PC-3 (cell line): ENCODE data around the gene CCDC182. TPM values are rescaled to one million over a fixed set of nuclear protein-coding genes. Genes with fewer than 3 reads are reported as not detected.

Source experiments
- ATAC-seq: fragments of 200-7000 bp; cut with Tn5 transposase; 2 replicates; pipeline ENCODE4 v1.9.1; 2020; ENCODE audit warnings: mild to moderate bottlenecking, moderate library complexity
- BruUV-seq: library from RNA; stranded (reverse); fragments of 400-500 nt; replicated peaks from 2 replicates; lab custom pipeline; 2021; lab: Mats Ljungman, UMichigan
- CTCF ChIA-PET: fragments of 300-600 bp; sonication (Branson Sonifier 250); formaldehyde crosslinking; loops from one replicate; lab custom pipeline; 2022; ENCODE audit warnings: antibody characterized with exemption; lab: Charles Lee
- POLR2A ChIA-PET: fragments of 300-600 bp; sonication (Branson Sonifier 250); formaldehyde crosslinking; loops from one replicate; lab custom pipeline; 2022; ENCODE audit warnings: antibody characterized with exemption; ENCODE audit not compliant: unreplicated experiment; lab: Charles Lee
- DNase-seq: peaks from one replicate; pipeline ENCODE4 v3.0.0-alpha.2; 2015
- H2AFZ ChIP-seq: fragments of 300-600 bp; sonication (generic); 2 replicates; pipeline ENCODE4 v1.6.0; 2016; ENCODE audit warnings: antibody characterized with exemption, low read length
- H3F3A ChIP-seq: fragments of 300-600 bp; sonication (generic); one replicate; pipeline ENCODE4 v1.6.0; 2017; ENCODE audit warnings: antibody characterized with exemption, low read length, control low read depth, mild to moderate bottlenecking; ENCODE audit not compliant: unreplicated experiment
- H3K27ac ChIP-seq: fragments of 300-600 bp; sonication (generic); 2 replicates; pipeline ENCODE4 v1.5.1; 2016; ENCODE audit warnings: mild to moderate bottlenecking, low read length
- H3K27me3 ChIP-seq: fragments of 300-600 bp; sonication (generic); 2 replicates; pipeline ENCODE4 v1.6.1; 2016; ENCODE audit warnings: low read length, mixed read lengths
- H3K36me3 ChIP-seq: fragments of 300-600 bp; sonication (generic); 2 replicates; pipeline ENCODE4 v1.6.1; 2016; ENCODE audit warnings: low read depth, mixed run types, low read length, mixed read lengths
- H3K4me1 ChIP-seq: fragments of 300-600 bp; sonication (generic); 2 replicates; pipeline ENCODE4 v1.5.1; 2016; ENCODE audit warnings: low read length; ENCODE audit not compliant: insufficient read depth
- H3K4me2 ChIP-seq: fragments of 300-600 bp; sonication (generic); 2 replicates; pipeline ENCODE4 v1.6.0; 2016; ENCODE audit warnings: low read length
- H3K4me3 ChIP-seq: fragments of 300-600 bp; sonication (generic); 2 replicates; pipeline ENCODE4 v1.5.1; 2016; ENCODE audit warnings: mild to moderate bottlenecking, low read length, mixed read lengths
- H3K79me2 ChIP-seq: fragments of 300-600 bp; sonication (generic); 2 replicates; pipeline ENCODE4 v1.6.1; 2017; ENCODE audit warnings: low read length, mixed read lengths
- H3K9ac ChIP-seq: fragments of 300-600 bp; sonication (generic); 2 replicates; pipeline ENCODE4 v1.6.0; 2016; ENCODE audit warnings: mild to moderate bottlenecking, low read length
- H3K9me2 ChIP-seq: fragments of 300-600 bp; sonication (generic); replicated peaks from 2 replicates; pipeline ENCODE4 v1.6.1; 2016; ENCODE audit warnings: mixed run types, low read length, mixed read lengths
- H3K9me3 ChIP-seq: fragments of 300-600 bp; sonication (generic); 2 replicates; pipeline ENCODE4 v1.6.1; 2016; ENCODE audit warnings: low read length, mixed read lengths
- H4K20me1 ChIP-seq: fragments of 300-600 bp; sonication (generic); 2 replicates; pipeline ENCODE4 v1.6.1; 2016; ENCODE audit warnings: low read length, mixed read lengths
- CTCF ChIP-seq: fragments of 300-600 bp; sonication (generic); conservative IDR thresholded peaks from 2 replicates; pipeline ENCODE4 v1.5.1; 2017; ENCODE audit warnings: antibody characterized with exemption, low read depth, mild to moderate bottlenecking, low read length
- EZH2 ChIP-seq: fragments of 300-600 bp; sonication (generic); IDR thresholded peaks from one replicate; pipeline ENCODE4 v1.6.1; 2017; ENCODE audit warnings: antibody characterized with exemption, mild to moderate bottlenecking, low read length; ENCODE audit not compliant: unreplicated experiment
- EZH2phosphoT487 ChIP-seq: fragments of 300-600 bp; sonication (generic); IDR thresholded peaks from 2 replicates; pipeline ENCODE4 v1.6.1; 2018; ENCODE audit warnings: mild to moderate bottlenecking, antibody characterized with exemption, low read length, borderline replicate concordance
- intact Hi-C: fragments of 100-400 bp; cut with micrococcal nuclease; formaldehyde crosslinking; loops from 2 replicates; pipeline ENCODE4 v1.9.0; 2023
- total RNA-seq: library from RNA; depleted of rRNA; stranded (reverse); fragments of >200 nt; gene quantifications from 2 replicates; pipeline ENCODE4 v1.2.3, GENCODE V29; 2014

The CCDC182 gene
- total RNA-seq, 1 experiment from 2014 or later: not detected

GRCh38 chr17:57723427-57724025, 21.6 kb downstream of the CCDC182 start:
- ChIA-PET CTCF (no interaction called here), POLR2A (no interaction called here)
- no peak for DNase-seq
- Histone ChIP-seq H3K4me1 (no peaks in the 10 kb centered on the region), H3F3A (no peaks in the 10 kb centered on the region), H3K27ac (no peak overlapping the region), H4K20me1 (no peaks in the 10 kb centered on the region), H3K79me2 (no peaks in the 10 kb centered on the region), H3K9ac (no peak overlapping the region), H3K4me2 (no peak overlapping the region), H3K9me2 (no peaks in the 10 kb centered on the region), H3K36me3 (no peaks in the 10 kb centered on the region), H3K27me3 (peaks cover 51% of the 10 kb centered on the region), H2AFZ (no peak overlapping the region), H3K4me3 (no peak overlapping the region), H3K9me3 (no peaks in the 10 kb centered on the region)
- TF ChIP-seq CTCF: no peak
- no peak for TF ChIP-seq EZH2
- TF ChIP-seq EZH2phosphoT487: no peak
- BruUV-seq: no TSS peak
- ATAC-seq: no peak
- intact Hi-C loops: no loop called here

- CTCF ChIA-PET: no interaction called here
- no peak overlapping the region for H3K27ac ChIP-seq
- no peaks in the 10 kb centered on the region for H3F3A ChIP-seq
- H3K36me3 ChIP-seq: no peaks in the 10 kb centered on the region
- no peaks in the 10 kb centered on the region for H3K4me1 ChIP-seq
- H3K9ac ChIP-seq: no peak overlapping the region
- no peaks in the 10 kb centered on the region for H3K9me3 ChIP-seq
- H3K9me2 ChIP-seq: no peaks in the 10 kb centered on the region
- H4K20me1 ChIP-seq: no peaks in the 10 kb centered on the region
- POLR2A ChIA-PET: no interaction called here
- no peak for DNase-seq
- no peak for ATAC-seq
- BruUV-seq: no TSS peak
- TF ChIP-seq CTCF: no peak
- H3K4me3 ChIP-seq: no peak overlapping the region
- no peak overlapping the region for H2AFZ ChIP-seq
- H3K79me2 ChIP-seq: no peaks in the 10 kb centered on the region
- peaks cover 51% of the 10 kb centered on the region for H3K27me3 ChIP-seq
- intact Hi-C loops: no loop called here
- H3K4me2 ChIP-seq: no peak overlapping the region
These were observed 22.4 kb downstream of the CCDC182 start for GRCh38 chr17:57722704-57723043.

- TF ChIP-seq EZH2 (no peak), EZH2phosphoT487 (no peak)
- H3K27me3 ChIP-seq: peaks cover 56% of the 10 kb centered on the region
- DNase-seq (no peak), ATAC-seq (no peak)
- no peaks in the 10 kb centered on the region for H3F3A ChIP-seq
- intact Hi-C loops: no loop called here
- no peaks in the 10 kb centered on the region for H3K4me1 ChIP-seq
- H3K4me2 ChIP-seq: no peak overlapping the region
- BruUV-seq: no TSS peak
- ChIA-PET CTCF (no interaction called here), POLR2A (no interaction called here)
- no peak overlapping the region for H3K4me3 ChIP-seq
- H3K9ac ChIP-seq: no peak overlapping the region
- H3K36me3 ChIP-seq: no peaks in the 10 kb centered on the region
- H2AFZ ChIP-seq: no peak overlapping the region
- H3K79me2 ChIP-seq: no peaks in the 10 kb centered on the region
- H3K9me3 ChIP-seq: no peaks in the 10 kb centered on the region
- H4K20me1 ChIP-seq: no peaks in the 10 kb centered on the region
- no peaks in the 10 kb centered on the region for H3K9me2 ChIP-seq
- no peak overlapping the region for H3K27ac ChIP-seq
These were observed 23.0 kb downstream of the CCDC182 start for GRCh38 chr17:57721967-57722703.
